Natural killer cell (primary cell): ENCODE measurements around the gene GNGT1. TPM values are rescaled to one million over a fixed set of nuclear protein-coding genes. Genes with fewer than 3 reads are reported as not detected.

Source experiments
- ATAC-seq, 3 donors: fragments of 150-1000 bp in 2 of 3; fragments of 200-7000 bp in 1 of 3; cut with Tn5 transposase; 1 replicate in 1 of 3; 2 replicates in 2 of 3; pipeline ENCODE4 v1.10.0; 2021; ENCODE audit warnings: mild to moderate bottlenecking in 2 of 3, moderate library complexity in 2 of 3
- DNase-seq, 2 donors: peaks; one replicate each; pipeline versions ENCODE4 v3.0.0 to v3.0.0-alpha.2; 2013 to 2021; ENCODE audit warnings: mixed read lengths in 1 of 2
- H3K27ac ChIP-seq: one replicate; pipeline ENCODE4 v1.5.1; 2013; ENCODE audit warnings: mild to moderate bottlenecking, low read length
- H3K27me3 ChIP-seq: one replicate; pipeline ENCODE4 v1.6.1; 2013; ENCODE audit warnings: low read length; ENCODE audit not compliant: control insufficient read depth, insufficient read depth
- H3K36me3 ChIP-seq: one replicate; pipeline ENCODE4 v1.6.1; 2013; ENCODE audit warnings: low read length; ENCODE audit not compliant: control insufficient read depth, insufficient read depth
- H3K4me1 ChIP-seq: one replicate; pipeline ENCODE4 v1.6.1; 2013; ENCODE audit warnings: low read length; ENCODE audit not compliant: control insufficient read depth, insufficient read depth
- H3K4me3 ChIP-seq: one replicate; pipeline ENCODE4 v1.5.1; 2013; ENCODE audit warnings: low read length
- H3K9me3 ChIP-seq: one replicate; pipeline ENCODE4 v1.6.1; 2013; ENCODE audit warnings: low read length; ENCODE audit not compliant: control insufficient read depth, insufficient read depth
- H3K27ac Mint-ChIP-seq, 2 donors: one replicate each; pipeline ENCODE4 v1.8.0; 2022; ENCODE audit warnings: mild to moderate bottlenecking in 2 of 2, mixed read lengths in 2 of 2, moderate library complexity in 1 of 2
- H3K27me3 Mint-ChIP-seq, 2 donors: one replicate each; pipeline ENCODE4 v1.8.0; 2022; ENCODE audit warnings: low read depth in 2 of 2, mixed read lengths in 2 of 2
- H3K36me3 Mint-ChIP-seq: one replicate; pipeline ENCODE4 v1.8.0; 2022; ENCODE audit warnings: mixed read lengths
- H3K4me1 Mint-ChIP-seq, 2 donors: one replicate each; pipeline ENCODE4 v1.8.0; 2022; ENCODE audit warnings: mixed read lengths in 2 of 2
- H3K4me3 Mint-ChIP-seq: one replicate; pipeline ENCODE4 v1.8.0; 2022; ENCODE audit warnings: mild to moderate bottlenecking, moderate library complexity, mixed read lengths
- H3K9me3 Mint-ChIP-seq, 2 donors: one replicate each; pipeline ENCODE4 v1.8.0; 2022; ENCODE audit warnings: mixed read lengths in 2 of 2
- CTCF ChIP-seq: fragments of 200-600 bp; IDR thresholded peaks from one replicate; pipeline ENCODE4 v1.8.0; 2022; ENCODE audit warnings: antibody characterized with exemption
- WGBS: methylation state at CpG from one replicate; pipeline ENCODE4 v1.1.7; 2013; ENCODE audit warnings: missing lambda C conversion rate; ENCODE audit not compliant: insufficient coverage; 5-methylcytosine and 5-hydroxymethylcytosine counted together
- intact Hi-C: fragments of 100-400 bp; cut with micrococcal nuclease; formaldehyde crosslinking; loops from one replicate; pipeline ENCODE4 v1.14.2; 2022
- total RNA-seq, 4 donors: library from RNA; stranded (reverse); fragments of 120-200 nt in 1 of 4; gene quantifications; one replicate each; pipeline versions ENCODE4 v1.2.3 to v1.2.4, GENCODE V29; 2013 to 2022

The GNGT1 gene
- total RNA-seq, 3 donors from 2014 or later (not counting 1 experiment from before 2014, with no cell fraction given) = not detected

- Histone ChIP-seq H3K27me3 (no peaks in the 10 kb centered on the region), H3K4me1 (no peaks in the 10 kb centered on the region), H3K9me3 (peaks cover 4% of the 10 kb centered on the region), H3K27ac (no peak overlapping the region), H3K36me3 (no peaks in the 10 kb centered on the region), H3K4me3 (no peak overlapping the region)
- Mint-ChIP-seq H3K4me3 (no peak overlapping the region), H3K9me3 (peaks cover 0 to 2% of the 10 kb centered on the region in 2 donors), H3K27ac (no peak overlapping the region), H3K27me3 (peaks cover 33 to 48% of the 10 kb centered on the region in 2 donors), H3K36me3 (no peaks in the 10 kb centered on the region), H3K4me1 (no peaks in the 10 kb centered on the region)
- no peak for TF ChIP-seq CTCF
- intact Hi-C loops = no loop called here
- no peak for ATAC-seq
- no peak for DNase-seq
Observed at GRCh38 chr7:93938293-93938692, 31.9 kb downstream of the GNGT1 start.

- H3K36me3 Mint-ChIP-seq = no peaks in the 10 kb centered on the region
- no peak overlapping the region for H3K4me3 ChIP-seq
- no peaks in the 10 kb centered on the region for H3K4me1 ChIP-seq
- H3K27me3 Mint-ChIP-seq = peaks cover 36 to 49% of the 10 kb centered on the region in 2 donors
- H3K36me3 ChIP-seq = no peaks in the 10 kb centered on the region
- WGBS = 76% methylated on average over 2 of the region's 2 CpGs
- H3K27ac Mint-ChIP-seq = no peak overlapping the region
- H3K4me3 Mint-ChIP-seq = no peak overlapping the region
- no peaks in the 10 kb centered on the region for H3K27me3 ChIP-seq
- no peak for DNase-seq
- intact Hi-C loops = no loop called here
- no peaks in the 10 kb centered on the region for H3K9me3 ChIP-seq
- H3K9me3 Mint-ChIP-seq = peaks cover 0 to 2% of the 10 kb centered on the region in 2 donors
- no peaks in the 10 kb centered on the region for H3K4me1 Mint-ChIP-seq
- no peak for TF ChIP-seq CTCF
- no peak for ATAC-seq
- no peak overlapping the region for H3K27ac ChIP-seq
Observed at GRCh38 chr7:93941945-93942344, 35.6 kb downstream of the GNGT1 start.

GRCh38 chr7:93943816-93944540, 37.6 kb downstream of the GNGT1 start:
- Histone ChIP-seq H3K36me3 (no peaks in the 10 kb centered on the region), H3K9me3 (no peaks in the 10 kb centered on the region), H3K4me3 (no peak overlapping the region), H3K4me1 (no peaks in the 10 kb centered on the region), H3K27ac (no peak overlapping the region), H3K27me3 (peaks cover 4% of the 10 kb centered on the region)
- Mint-ChIP-seq H3K36me3 (no peaks in the 10 kb centered on the region), H3K9me3 (no peaks in the 10 kb centered on the region), H3K4me3 (no peak overlapping the region), H3K27ac (no peak overlapping the region), H3K4me1 (no peaks in the 10 kb centered on the region), H3K27me3 (peaks cover 23 to 30% of the 10 kb centered on the region in 2 donors)
- TF ChIP-seq CTCF = no peak
- 53% methylated on average over 4 of the region's 4 CpGs for WGBS
- ATAC-seq = no peak
- no peak for DNase-seq
- intact Hi-C loops = no loop called here

GRCh38 chr7:93944673-93945072, 38.3 kb downstream of the GNGT1 start:
- Histone ChIP-seq H3K27me3 (peaks cover 4% of the 10 kb centered on the region), H3K27ac (no peak overlapping the region), H3K36me3 (no peaks in the 10 kb centered on the region), H3K9me3 (no peaks in the 10 kb centered on the region), H3K4me3 (no peak overlapping the region), H3K4me1 (no peaks in the 10 kb centered on the region)
- no peak for TF ChIP-seq CTCF
- no peak overlapping the region for H3K27ac Mint-ChIP-seq
- H3K4me1 Mint-ChIP-seq = no peaks in the 10 kb centered on the region
- no peak for DNase-seq
- no peak for ATAC-seq
- H3K9me3 Mint-ChIP-seq = no peaks in the 10 kb centered on the region
- 0% methylated on average over 1 of the region's 1 CpG for WGBS
- H3K4me3 Mint-ChIP-seq = no peak overlapping the region
- H3K27me3 Mint-ChIP-seq = peaks cover 22 to 27% of the 10 kb centered on the region in 2 donors
- H3K36me3 Mint-ChIP-seq = no peaks in the 10 kb centered on the region
- intact Hi-C loops = no loop called here
